H1 (cell line): ENCODE measurements around the gene IL12RB2. TPM values are rescaled to one million over a fixed set of nuclear protein-coding genes. Genes with fewer than 3 reads are reported as not detected.

Experiments used
- CTCF ChIA-PET: fragments of 300-600 bp; sonication (Branson Sonifier 250); formaldehyde crosslinking; loops from one replicate; lab custom pipeline; 2021; ENCODE audit not compliant: partially characterized antibody; lab: Charles Lee
- POLR2A ChIA-PET: fragments of 300-600 bp; sonication (Branson Sonifier 250); formaldehyde crosslinking; loops from one replicate; lab custom pipeline; 2021; ENCODE audit warnings: inconsistent platforms; ENCODE audit not compliant: partially characterized antibody; lab: Charles Lee
- DNase-seq, 2 experiments: peaks; one replicate each; pipeline versions ENCODE4 v3.0.0 to v3.0.0-alpha.2; 2010 to 2022; ENCODE audit warnings: low spot score in 2 of 2, low read depth in 1 of 2, mixed read lengths in 1 of 2
- FAIRE-seq: peaks from 2 replicates; lab custom pipeline; 2011; peaks lifted over from hg19 to GRCh38; lab: Jason Lieb, UNC
- H2AFZ ChIP-seq: 2 replicates; pipeline ENCODE4 v1.8.1; 2012; ENCODE audit warnings: low read length, inconsistent platforms
- H2AK5ac ChIP-seq: 2 replicates; pipeline ENCODE4 v1.6.1; 2013; ENCODE audit warnings: low read depth, low read length
- H2BK120ac ChIP-seq: replicated peaks from 2 replicates; pipeline ENCODE3; 2013; ENCODE audit warnings: low read depth, low read length, inconsistent platforms
- H2BK12ac ChIP-seq: 2 replicates; pipeline ENCODE4 v1.6.1; 2013; ENCODE audit warnings: low read depth, low read length
- H2BK15ac ChIP-seq: 2 replicates; pipeline ENCODE4 v1.6.1; 2013; ENCODE audit warnings: low read length
- H2BK20ac ChIP-seq: 2 replicates; pipeline ENCODE4 v1.6.1; 2013; ENCODE audit warnings: low read length
- H2BK5ac ChIP-seq: 2 replicates; pipeline ENCODE4 v1.6.1; 2013; ENCODE audit warnings: low read depth, low read length
- H3K14ac ChIP-seq: 2 replicates; pipeline ENCODE4 v1.6.1; 2013; ENCODE audit warnings: inconsistent platforms; ENCODE audit not compliant: insufficient read length
- H3K18ac ChIP-seq: 2 replicates; pipeline ENCODE4 v1.6.1; 2013; ENCODE audit warnings: low read length; ENCODE audit errors: extremely low read depth
- H3K23ac ChIP-seq: 2 replicates; pipeline ENCODE4 v1.6.1; 2013; ENCODE audit warnings: inconsistent platforms; ENCODE audit not compliant: insufficient read length
- H3K23me2 ChIP-seq: 2 replicates; pipeline ENCODE4 v1.6.1; 2013; ENCODE audit warnings: low read depth, low read length
- H3K27ac ChIP-seq: 2 replicates; pipeline ENCODE4 v1.6.1; 2011; ENCODE audit warnings: low read depth, low read length, inconsistent platforms
- H3K27me3 ChIP-seq, 4 experiments: replicated peaks in 1 of 4; 1 replicate in 1 of 4; 2 replicates in 3 of 4; pipeline versions ENCODE4 v1.6.1 to v1.8.1; 2011 to 2013; ENCODE audit warnings: low read length in 3 of 4, mild to moderate bottlenecking in 3 of 4, inconsistent platforms in 2 of 4, mixed read lengths in 2 of 4, moderate library complexity in 1 of 4; ENCODE audit not compliant: control insufficient read depth in 3 of 4, insufficient read depth in 3 of 4; ENCODE audit errors: extremely low read depth in 1 of 4
- H3K36me3 ChIP-seq, 4 experiments: 2 replicates each; pipeline versions ENCODE4 v1.6.1 to v1.8.1; 2011 to 2013; ENCODE audit warnings: mild to moderate bottlenecking in 4 of 4, low read length in 3 of 4, moderate library complexity in 2 of 4, control low read depth in 1 of 4, inconsistent platforms in 1 of 4; ENCODE audit not compliant: insufficient read depth in 4 of 4, control insufficient read depth in 2 of 4
- H3K4ac ChIP-seq: replicated peaks from 2 replicates; pipeline ENCODE3; 2013; ENCODE audit warnings: low read length, low read depth, mixed read lengths, inconsistent platforms; ENCODE audit not compliant: insufficient read length
- H3K4me1 ChIP-seq, 4 experiments: replicated peaks in 1 of 4; 1 replicate in 1 of 4; 2 replicates in 3 of 4; pipeline versions ENCODE4 v1.6.1 to v1.8.1; 2011 to 2013; ENCODE audit warnings: low read length in 3 of 4, inconsistent platforms in 2 of 4, mixed read lengths in 1 of 4; ENCODE audit not compliant: insufficient read depth in 4 of 4, control insufficient read depth in 3 of 4
- H3K4me2 ChIP-seq, 2 experiments: 2 replicates each; pipeline versions ENCODE4 v1.6.1 to v1.8.1; 2011 to 2013; ENCODE audit warnings: low read depth in 2 of 2, low read length in 2 of 2, control low read depth in 1 of 2, inconsistent platforms in 1 of 2, mild to moderate bottlenecking in 1 of 2; ENCODE audit not compliant: insufficient read depth in 1 of 2
- H3K4me3 ChIP-seq, 4 experiments: fragments of 200-600, 300-600 bp in 1 of 4; sonication (generic), shearing (Covaris generic), sonication (Bioruptor Twin) in 1 of 4; 2 replicates each; pipeline versions ENCODE4 v1.5.1 to v1.8.1; 2011 to 2016; ENCODE audit warnings: low read length in 4 of 4, low read depth in 3 of 4, control low read depth in 2 of 4, inconsistent platforms in 2 of 4, mild to moderate bottlenecking in 2 of 4, mixed read lengths in 1 of 4, moderate library complexity in 1 of 4; ENCODE audit not compliant: insufficient read depth in 2 of 4; ENCODE audit errors: extremely low read depth in 1 of 4
- H3K56ac ChIP-seq: replicated peaks from 2 replicates; pipeline ENCODE3; 2013; ENCODE audit warnings: low read depth, mild to moderate bottlenecking, mixed read lengths, low read length, inconsistent platforms; ENCODE audit not compliant: insufficient read length
- H3K79me1 ChIP-seq: 2 replicates; pipeline ENCODE4 v1.6.1; 2013; ENCODE audit warnings: low read depth, low read length, control low read depth
- H3K79me2 ChIP-seq, 2 experiments: 2 replicates each; pipeline versions ENCODE4 v1.6.1 to v1.8.1; 2012 to 2013; ENCODE audit warnings: low read length in 2 of 2, mild to moderate bottlenecking in 2 of 2, inconsistent platforms in 1 of 2; ENCODE audit not compliant: insufficient read depth in 2 of 2, control insufficient read depth in 1 of 2
- H3K9ac ChIP-seq, 4 experiments: replicated peaks in 1 of 4; 1 replicate in 1 of 4; 2 replicates in 3 of 4; pipeline versions ENCODE4 v1.6.1 to v1.8.1; 2011 to 2013; ENCODE audit warnings: low read depth in 3 of 4, low read length in 3 of 4, control low read depth in 2 of 4, mild to moderate bottlenecking in 2 of 4, moderate library complexity in 2 of 4, inconsistent platforms in 1 of 4; ENCODE audit errors: extremely low read depth in 1 of 4
- H3K9me3 ChIP-seq, 2 experiments: 2 replicates each; pipeline versions ENCODE4 v1.6.1 to v1.8.1; 2012 to 2013; ENCODE audit warnings: mild to moderate bottlenecking in 2 of 2, moderate library complexity in 2 of 2, control low read depth in 1 of 2, inconsistent platforms in 1 of 2, low read depth in 1 of 2, low read length in 1 of 2, mixed read lengths in 1 of 2; ENCODE audit not compliant: insufficient read depth in 2 of 2
- H4K20me1 ChIP-seq, 2 experiments: replicated peaks in 1 of 2; 2 replicates each; pipeline versions ENCODE3 to v1.8.1; 2011 to 2013; ENCODE audit warnings: inconsistent platforms in 2 of 2, low read length in 2 of 2, mild to moderate bottlenecking in 1 of 2; ENCODE audit not compliant: insufficient read depth in 2 of 2, control insufficient read depth in 1 of 2
- H4K5ac ChIP-seq: 2 replicates; pipeline ENCODE4 v1.6.1; 2013; ENCODE audit warnings: low read length, low read depth, mixed read lengths, inconsistent platforms; ENCODE audit not compliant: insufficient read length
- H4K8ac ChIP-seq: 2 replicates; pipeline ENCODE4 v1.8.0; 2013; ENCODE audit warnings: mild to moderate bottlenecking, moderate library complexity, low read length, inconsistent platforms; ENCODE audit not compliant: insufficient read depth; ENCODE audit errors: extremely low read depth
- H4K91ac ChIP-seq: replicated peaks from 2 replicates; pipeline ENCODE3; 2013; ENCODE audit warnings: low read length, mixed read lengths, inconsistent platforms; ENCODE audit not compliant: insufficient read length
- CREB1 ChIP-seq: IDR thresholded peaks from 2 replicates; pipeline ENCODE4 v1.6.1; 2012; ENCODE audit warnings: inconsistent platforms
- KDM4A ChIP-seq: IDR thresholded peaks from one replicate; pipeline ENCODE4 v1.7.1; 2012; ENCODE audit warnings: low read depth, mild to moderate bottlenecking, moderate library complexity, low read length, inconsistent platforms; ENCODE audit not compliant: severe bottlenecking
- SUZ12 ChIP-seq: fragments of 200-600 bp; sonication (generic); IDR thresholded peaks from 2 replicates; pipeline ENCODE4 v1.6.1; 2012; ENCODE audit warnings: mild to moderate bottlenecking, inconsistent platforms, low read length, moderate library complexity, mixed read lengths
- WGBS, 2 experiments: shearing (Covaris generic) in 1 of 2; methylation state at CpG; one replicate each; pipeline versions ENCODE4 v1.1.6 to v1.1.7; 2013 to 2015; ENCODE audit warnings: low lambda C conversion rate in 2 of 2, mixed read lengths in 2 of 2, inconsistent platforms in 1 of 2, low coverage in 1 of 2, missing lambda C conversion rate in 1 of 2; ENCODE audit not compliant: insufficient replicate concordance in 2 of 2, insufficient coverage in 1 of 2, insufficient read length in 1 of 2; ENCODE audit errors: extremely low coverage in 1 of 2, missing lambda C conversion rate in 1 of 2; 5-methylcytosine and 5-hydroxymethylcytosine counted together
- polyA plus RNA-seq, 7 experiments: library from polyadenylated mRNA; depleted of rRNA in 3 of 7; stranded (reverse) in 5 of 7; unstranded in 2 of 7; fragments of >200 nt in 5 of 7; fragments of 200-250 nt in 2 of 7; gene quantifications; 1 replicate in 5 of 7; 2 replicates in 1 of 7; 4 replicates in 1 of 7; pipeline versions ENCODE4 v1.2.1 to v1.2.3, GENCODE V29; 2011 to 2013; ENCODE audit warnings: missing spikeins in 2 of 7, mixed read lengths in 2 of 7
- total RNA-seq: library from RNA; stranded (reverse); fragmentation: NEBNext Ultra II Directional; extraction: Animal tissue kit (Norgen Biotek cat#: 25700); gene quantifications from 2 replicates; pipeline ENCODE4 v1.2.1, GENCODE V29; 2021

Gene IL12RB2
- total and polyA plus RNA-seq, 2 of the 8 experiments (the other 6 are each of a cell fraction or from before 2014, with no cell fraction given) = 1.4 TPM

DNA sequence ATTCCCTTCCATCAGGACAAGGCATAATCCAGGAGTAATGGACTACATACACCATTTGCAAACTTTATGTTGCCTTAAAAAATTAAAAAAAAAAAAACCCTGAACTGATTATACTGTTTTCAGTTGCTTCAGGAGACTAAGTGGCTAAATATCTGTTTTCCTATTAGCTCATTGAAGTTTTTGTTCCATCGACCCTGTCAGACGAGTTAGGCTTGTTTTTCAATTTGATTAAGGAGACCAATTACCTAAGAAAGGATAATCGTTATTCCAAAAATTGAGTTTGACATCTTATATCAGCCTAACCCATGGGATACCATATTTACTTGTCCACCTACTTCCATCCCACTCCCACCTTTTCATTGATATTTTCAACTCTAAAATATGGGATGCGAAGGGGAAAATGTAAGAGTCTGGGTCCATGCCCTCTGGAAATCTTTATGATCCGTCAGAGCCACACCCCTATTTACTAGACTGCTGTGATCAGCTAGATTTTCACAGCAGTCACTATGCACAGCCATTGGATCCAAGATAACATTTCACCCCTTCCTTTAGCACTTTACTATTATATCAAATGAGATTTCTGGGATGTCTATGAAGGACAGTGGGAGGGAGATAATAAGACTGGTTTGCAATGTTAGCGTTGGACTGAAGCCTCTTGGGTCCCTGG is 41.0 kb downstream of the IL12RB2 start:
- Histone ChIP-seq H4K91ac (no peak overlapping the region), H3K27me3 (no peaks in the 10 kb centered on the region), H4K20me1 (no peaks in the 10 kb centered on the region), H3K4ac (no peak overlapping the region), H3K27ac (no peak overlapping the region), H3K36me3 (no peaks in the 10 kb centered on the region), H3K18ac (no peak overlapping the region), H3K9me3 (no peaks in the 10 kb centered on the region), H3K9ac (peak overlapping the region in 1 of 4 experiments; percentile 14; a peak in 1 of 7 replicates), H3K4me2 (no peak overlapping the region), H4K5ac (no peak overlapping the region), H2BK120ac (no peak overlapping the region), H2AK5ac (no peak overlapping the region), H2BK5ac (no peak overlapping the region), H3K4me3 (no peak overlapping the region), H3K14ac (no peak overlapping the region), H3K23ac (no peak overlapping the region), H2BK15ac (no peak overlapping the region), H3K56ac (no peak overlapping the region), H2AFZ (no peak overlapping the region), H3K4me1 (peaks cover 0 to 4% (median 3%) of the 10 kb centered on the region in 4 experiments; a peak in 1 of 7 replicates), H3K23me2 (no peaks in the 10 kb centered on the region), H4K8ac (no peak overlapping the region), H2BK20ac (no peak overlapping the region), H3K79me2 (no peaks in the 10 kb centered on the region), H2BK12ac (no peak overlapping the region), H3K79me1 (no peaks in the 10 kb centered on the region)
- DNase-seq (no peak), FAIRE-seq (no peak)
- CTCF ChIA-PET = interaction anchor here (0.9 to 9.9 kb wide), 41 partner anchors 9 to 192 kb away, joined by 3 to 93 read pairs (median 5); partner anchors contain the start of gene SERBP1
- 88% methylated on average over 6 of the region's 6 CpGs; no CpG with 5 or more reads in 1 of the 2 experiments for WGBS, 2 experiments
- TF ChIP-seq SUZ12 (no peak), KDM4A (peak; percentile 3), CREB1 (no peak)
- POLR2A ChIA-PET = interaction anchor here (0.7 to 6.7 kb wide), 7 partner anchors 8 to 151 kb away, joined by 3 to 33 read pairs (median 6); partner anchors contain the start of gene SERBP1
